ENCODE measurements around the gene RET.

RET gene

DNA sequence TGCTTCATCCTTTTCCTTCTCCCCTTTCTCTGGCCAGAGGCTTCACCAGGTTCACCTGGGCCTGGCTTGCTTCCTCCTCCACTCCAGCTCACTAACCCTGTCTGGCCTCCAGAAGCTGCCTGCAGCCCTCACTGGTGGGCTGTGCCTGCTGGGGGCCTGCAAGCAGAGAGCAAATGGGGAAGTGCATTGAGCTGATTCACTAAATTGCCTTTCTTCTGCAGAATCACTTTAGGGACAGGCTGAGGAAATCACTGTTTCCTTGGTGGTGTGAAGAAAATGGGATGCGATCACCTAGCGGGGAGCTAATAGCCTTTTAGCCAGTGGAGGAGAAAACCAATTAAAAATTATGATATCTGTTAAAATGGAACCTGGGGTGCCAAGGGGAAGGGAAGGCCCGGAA, 3.0 kb downstream of the RET start:
- no peak overlapping the region for H3K9ac ChIP-seq (ENCODE audit: insufficient read length, low read depth)
- H3K4me1 ChIP-seq (ENCODE audit: insufficient read depth, insufficient read length), result peaks cover 11% of the 10 kb centered on the region
- H3K27me3 ChIP-seq (ENCODE audit: insufficient read depth, insufficient read length), result peaks cover 30% of the 10 kb centered on the region
- DNase-seq (ENCODE audit: low read depth, low spot score), result no peak
- no peak overlapping the region for H3K4me3 ChIP-seq (ENCODE audit: insufficient read length, low read depth)
- TF ChIP-seq SUZ12 (IDR thresholded peaks at IDR 0.05; ENCODE audit: extremely low read depth, insufficient read depth, insufficient read length) (no peak), ZNF274 (IDR thresholded peaks at IDR 0.05; ENCODE audit: low read depth, low read length) (no peak), YY1 (IDR thresholded peaks at IDR 0.05; ENCODE audit: insufficient read depth, insufficient read length) (no peak)
- H3K9me3 ChIP-seq (ENCODE audit: insufficient read depth, low read length), result no peaks in the 10 kb centered on the region
- no peaks in the 10 kb centered on the region for H3K36me3 ChIP-seq (ENCODE audit: insufficient read depth, insufficient read length, low read length)

DNA sequence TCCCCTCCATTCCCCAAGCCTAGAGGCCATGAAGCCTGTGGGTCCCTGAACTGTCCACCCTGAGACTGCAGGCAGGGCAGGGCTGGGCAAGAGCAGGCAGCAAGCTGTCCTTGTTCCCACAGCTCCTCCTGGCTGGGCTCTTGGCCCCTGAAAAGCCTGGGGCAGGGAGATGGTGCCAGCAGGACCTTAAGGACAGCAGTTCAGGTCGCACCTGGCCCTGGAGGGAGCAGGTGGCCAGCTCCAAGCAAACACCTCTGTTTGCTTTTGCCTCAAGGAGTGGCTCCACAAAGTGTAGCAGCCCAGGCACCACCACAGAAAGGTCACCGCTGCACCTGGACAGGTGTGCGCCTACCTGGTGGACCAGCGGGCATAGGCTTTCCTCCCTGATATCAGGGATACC, 5.2 kb downstream of the RET start:
- DNase-seq (ENCODE audit: low read depth, low spot score), result no peak
- Histone ChIP-seq H3K4me3 (ENCODE audit: insufficient read length, low read depth) (no peak overlapping the region), H3K36me3 (ENCODE audit: insufficient read depth, insufficient read length, low read length) (no peaks in the 10 kb centered on the region), H3K9me3 (ENCODE audit: insufficient read depth, low read length) (no peaks in the 10 kb centered on the region), H3K9ac (ENCODE audit: insufficient read length, low read depth) (peak overlapping the region; percentile 8), H3K4me1 (ENCODE audit: insufficient read depth, insufficient read length) (peaks cover 6% of the 10 kb centered on the region), H3K27me3 (ENCODE audit: insufficient read depth, insufficient read length) (peaks cover 20% of the 10 kb centered on the region)
- TF ChIP-seq SUZ12 (IDR thresholded peaks at IDR 0.05; ENCODE audit: extremely low read depth, insufficient read depth, insufficient read length), result no peak
- no peak for TF ChIP-seq ZNF274 (IDR thresholded peaks at IDR 0.05; ENCODE audit: low read depth, low read length)
- no peak for TF ChIP-seq YY1 (IDR thresholded peaks at IDR 0.05; ENCODE audit: insufficient read depth, insufficient read length)

DNA sequence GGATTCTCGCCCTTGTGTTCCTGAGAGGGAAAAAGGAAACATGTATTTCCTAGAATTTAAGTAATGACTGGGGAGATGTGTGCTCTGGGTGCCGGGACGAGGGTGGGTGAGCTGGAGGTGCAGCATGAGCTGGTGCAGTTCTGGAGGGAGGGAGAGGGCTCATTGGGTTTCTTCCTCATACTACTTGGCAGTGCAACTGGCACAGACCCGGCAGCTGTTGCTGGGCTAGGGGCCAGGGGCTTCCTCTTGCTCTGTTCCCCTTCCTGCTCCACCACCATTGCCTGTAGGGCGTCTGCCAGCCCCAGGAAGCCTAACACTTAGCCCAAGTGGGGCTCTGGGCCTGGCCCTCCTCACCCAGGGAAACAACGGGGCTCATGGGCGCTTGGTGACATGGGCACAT, 5.9 kb downstream of the RET start:
- H3K9me3 ChIP-seq (ENCODE audit: insufficient read depth, low read length), result no peaks in the 10 kb centered on the region
- H3K9ac ChIP-seq (ENCODE audit: insufficient read length, low read depth), result no peak overlapping the region
- TF ChIP-seq YY1 (IDR thresholded peaks at IDR 0.05; ENCODE audit: insufficient read depth, insufficient read length) (no peak), SUZ12 (IDR thresholded peaks at IDR 0.05; ENCODE audit: extremely low read depth, insufficient read depth, insufficient read length) (no peak), ZNF274 (IDR thresholded peaks at IDR 0.05; ENCODE audit: low read depth, low read length) (no peak)
- peaks cover 14% of the 10 kb centered on the region for H3K27me3 ChIP-seq (ENCODE audit: insufficient read depth, insufficient read length)
- DNase-seq (ENCODE audit: low read depth, low spot score), result no peak
- H3K4me3 ChIP-seq (ENCODE audit: insufficient read length, low read depth), result no peak overlapping the region
- peaks cover 6% of the 10 kb centered on the region for H3K4me1 ChIP-seq (ENCODE audit: insufficient read depth, insufficient read length)
- no peaks in the 10 kb centered on the region for H3K36me3 ChIP-seq (ENCODE audit: insufficient read depth, insufficient read length, low read length)

DNA sequence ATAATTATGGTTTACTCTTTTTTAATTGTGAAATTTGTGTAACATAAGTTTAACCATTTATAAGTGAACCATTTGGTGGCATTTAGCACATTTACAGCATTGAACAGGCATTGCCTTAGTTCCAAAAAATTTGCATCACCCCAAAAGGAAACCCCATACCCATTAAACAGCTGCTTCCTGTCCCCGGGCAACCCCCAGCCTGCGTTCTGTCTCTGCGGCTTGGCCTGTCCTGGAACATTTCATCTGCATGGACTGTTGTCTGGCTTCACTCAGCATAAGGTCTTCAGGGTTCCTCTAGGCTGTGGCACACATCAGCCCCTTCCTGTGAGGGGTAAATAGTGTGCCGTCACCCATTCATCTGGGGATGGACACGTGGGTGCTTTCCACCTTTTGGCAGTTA, 6.9 kb downstream of the RET start:
- Histone ChIP-seq H3K9me3 (ENCODE audit: insufficient read depth, low read length) (no peaks in the 10 kb centered on the region), H3K4me1 (ENCODE audit: insufficient read depth, insufficient read length) (peaks cover 3% of the 10 kb centered on the region), H3K9ac (ENCODE audit: insufficient read length, low read depth) (no peak overlapping the region), H3K27me3 (ENCODE audit: insufficient read depth, insufficient read length) (peaks cover 4% of the 10 kb centered on the region), H3K36me3 (ENCODE audit: insufficient read depth, insufficient read length, low read length) (no peaks in the 10 kb centered on the region), H3K4me3 (ENCODE audit: insufficient read length, low read depth) (no peak overlapping the region)
- TF ChIP-seq SUZ12 (IDR thresholded peaks at IDR 0.05; ENCODE audit: extremely low read depth, insufficient read depth, insufficient read length) (no peak), ZNF274 (IDR thresholded peaks at IDR 0.05; ENCODE audit: low read depth, low read length) (no peak), YY1 (IDR thresholded peaks at IDR 0.05; ENCODE audit: insufficient read depth, insufficient read length) (no peak)
- no peak for DNase-seq (ENCODE audit: low read depth, low spot score)

DNA sequence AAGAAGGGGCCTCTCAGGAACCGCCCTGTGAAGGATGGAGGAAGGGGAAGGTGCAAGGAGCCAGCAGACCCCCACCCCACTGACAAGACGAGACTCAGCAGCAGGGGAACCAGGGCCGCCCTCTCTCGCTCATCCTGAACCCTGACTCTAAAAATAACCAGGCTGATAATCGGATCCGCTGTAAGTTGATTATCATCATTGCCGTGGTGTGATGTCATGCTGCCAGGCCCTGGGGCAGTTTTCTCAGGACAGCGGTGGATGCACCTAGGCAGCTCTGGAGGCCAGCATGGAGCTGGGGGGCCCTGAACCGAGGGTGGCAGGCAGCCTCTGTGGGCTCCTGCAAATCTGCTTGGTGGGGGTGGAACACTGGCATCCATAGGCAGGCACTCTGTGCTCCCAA, 7.9 kb downstream of the RET start:
- Histone ChIP-seq H3K4me3 (ENCODE audit: insufficient read length, low read depth) (no peak overlapping the region), H3K9ac (ENCODE audit: insufficient read length, low read depth) (no peak overlapping the region), H3K36me3 (ENCODE audit: insufficient read depth, insufficient read length, low read length) (no peaks in the 10 kb centered on the region), H3K4me1 (ENCODE audit: insufficient read depth, insufficient read length) (peaks cover 3% of the 10 kb centered on the region), H3K27me3 (ENCODE audit: insufficient read depth, insufficient read length) (no peaks in the 10 kb centered on the region), H3K9me3 (ENCODE audit: insufficient read depth, low read length) (no peaks in the 10 kb centered on the region)
- no peak for TF ChIP-seq SUZ12 (IDR thresholded peaks at IDR 0.05; ENCODE audit: extremely low read depth, insufficient read depth, insufficient read length)
- TF ChIP-seq ZNF274 (IDR thresholded peaks at IDR 0.05; ENCODE audit: low read depth, low read length), result no peak
- TF ChIP-seq YY1 (IDR thresholded peaks at IDR 0.05; ENCODE audit: insufficient read depth, insufficient read length), result no peak
- no peak for DNase-seq (ENCODE audit: low read depth, low spot score)

DNA sequence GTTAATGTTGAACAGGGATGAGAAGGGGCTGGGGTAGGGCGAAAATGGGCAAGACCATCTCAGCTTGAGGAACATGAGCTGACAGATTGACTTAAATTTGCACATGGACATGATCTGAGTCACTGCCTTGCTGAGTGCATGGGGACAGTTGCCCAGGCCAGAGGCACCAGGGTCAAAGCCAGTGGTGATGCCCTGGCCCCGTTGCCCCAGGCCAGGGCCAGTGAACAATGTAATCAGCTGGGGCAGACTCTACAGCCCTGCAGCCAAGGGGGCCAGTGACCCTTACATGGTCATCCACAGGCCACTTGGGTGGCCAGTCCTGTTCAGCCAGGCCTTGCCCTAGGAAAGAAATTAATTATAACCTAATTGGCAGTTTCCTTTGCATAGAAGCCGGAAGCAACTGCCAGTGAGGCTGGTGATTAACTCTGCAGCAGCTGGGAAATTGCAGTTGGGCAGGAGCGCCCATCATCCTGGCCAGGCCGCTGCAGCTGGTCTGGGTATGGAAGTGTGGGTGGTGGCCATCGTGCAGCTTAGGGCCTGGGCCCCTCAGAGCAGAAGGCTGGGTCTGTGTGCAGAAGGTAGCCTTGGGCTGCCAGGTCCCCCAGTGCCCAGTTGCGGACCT, 9.6 kb downstream of the RET start:
- TF ChIP-seq YY1 (IDR thresholded peaks at IDR 0.05; ENCODE audit: insufficient read depth, insufficient read length) (no peak), ZNF274 (IDR thresholded peaks at IDR 0.05; ENCODE audit: low read depth, low read length) (no peak), SUZ12 (IDR thresholded peaks at IDR 0.05; ENCODE audit: extremely low read depth, insufficient read depth, insufficient read length) (no peak)

DNA sequence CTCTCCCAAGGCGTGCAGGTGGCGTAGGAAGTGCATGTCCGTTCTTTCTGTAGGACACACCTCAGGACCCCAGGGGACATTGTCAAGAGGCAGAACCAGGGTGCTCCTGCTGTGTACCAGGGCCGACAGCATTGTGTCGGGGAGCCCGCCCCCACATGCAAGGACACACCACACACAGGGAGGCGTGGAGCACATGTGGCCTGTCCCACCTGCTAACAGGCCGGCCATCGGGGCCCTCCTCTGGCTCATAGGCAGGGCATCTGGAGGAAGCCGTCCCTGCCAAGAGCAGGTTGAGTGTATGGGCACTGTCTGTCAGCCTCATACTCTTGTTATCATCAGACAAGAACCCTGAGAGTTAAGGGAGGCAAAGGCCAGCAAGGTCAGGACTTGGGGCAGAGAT, 12.7 kb downstream of the RET start:
- Histone ChIP-seq H3K27me3 (ENCODE audit: insufficient read depth, insufficient read length) (no peaks in the 10 kb centered on the region), H3K36me3 (ENCODE audit: insufficient read depth, insufficient read length, low read length) (no peaks in the 10 kb centered on the region), H3K9me3 (ENCODE audit: insufficient read depth, low read length) (no peaks in the 10 kb centered on the region), H3K4me1 (ENCODE audit: insufficient read depth, insufficient read length) (peaks cover 3% of the 10 kb centered on the region), H3K4me3 (ENCODE audit: insufficient read length, low read depth) (no peak overlapping the region), H3K9ac (ENCODE audit: insufficient read length, low read depth) (no peak overlapping the region)
- TF ChIP-seq YY1 (IDR thresholded peaks at IDR 0.05; ENCODE audit: insufficient read depth, insufficient read length), result no peak
- DNase-seq (ENCODE audit: low read depth, low spot score), result no peak

More for the DNA sequence above, 9.6 kb downstream of the RET start:
- H3K36me3 ChIP-seq (ENCODE audit: insufficient read depth, insufficient read length, low read length), result no peaks in the 10 kb centered on the region
- no peaks in the 10 kb centered on the region for H3K27me3 ChIP-seq (ENCODE audit: insufficient read depth, insufficient read length)
- H3K9ac ChIP-seq (ENCODE audit: insufficient read length, low read depth), result no peak overlapping the region
- H3K4me3 ChIP-seq (ENCODE audit: insufficient read length, low read depth), result no peak overlapping the region
- no peak for DNase-seq (ENCODE audit: low read depth, low spot score)
- peaks cover 3% of the 10 kb centered on the region for H3K4me1 ChIP-seq (ENCODE audit: insufficient read depth, insufficient read length)
- H3K9me3 ChIP-seq (ENCODE audit: insufficient read depth, low read length), result no peaks in the 10 kb centered on the region
